VCaP (cell line): Measurements from ENCODE around the gene SIX6.

ENCODE experiments used
- H3K27ac ChIP-seq: fragments of 450-650 bp; 2 replicates; pipeline ENCODE4 v1.5.1; 2017
- TF ChIP-seq, protein P1 (sequence below): fragments of 450-650 bp; conservative IDR thresholded peaks from 2 replicates; pipeline ENCODE4 v1.5.1; 2017; ENCODE audit warnings: mild to moderate bottlenecking, moderate library complexity

Gene SIX6

DNA sequence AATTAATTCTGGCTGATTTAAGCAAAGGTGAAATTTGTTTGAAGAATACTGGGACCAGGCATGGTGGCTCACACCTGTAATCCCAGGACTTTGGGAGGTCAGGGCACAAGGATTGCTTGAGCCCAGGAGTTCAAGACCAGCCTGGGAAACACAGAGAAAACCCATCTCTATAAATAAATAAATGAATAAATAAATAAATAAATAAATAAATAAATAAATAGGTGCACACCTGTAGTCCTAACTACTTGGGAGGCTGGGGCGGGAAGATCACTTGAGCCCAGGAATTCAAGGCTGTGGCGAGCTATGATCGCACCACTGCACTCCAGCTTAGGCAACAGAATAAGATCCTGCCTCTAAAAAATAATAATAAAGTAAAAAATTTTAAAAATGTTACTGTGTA, 18.7 kb upstream of the SIX6 start:
- TF ChIP-seq, protein P1, sequence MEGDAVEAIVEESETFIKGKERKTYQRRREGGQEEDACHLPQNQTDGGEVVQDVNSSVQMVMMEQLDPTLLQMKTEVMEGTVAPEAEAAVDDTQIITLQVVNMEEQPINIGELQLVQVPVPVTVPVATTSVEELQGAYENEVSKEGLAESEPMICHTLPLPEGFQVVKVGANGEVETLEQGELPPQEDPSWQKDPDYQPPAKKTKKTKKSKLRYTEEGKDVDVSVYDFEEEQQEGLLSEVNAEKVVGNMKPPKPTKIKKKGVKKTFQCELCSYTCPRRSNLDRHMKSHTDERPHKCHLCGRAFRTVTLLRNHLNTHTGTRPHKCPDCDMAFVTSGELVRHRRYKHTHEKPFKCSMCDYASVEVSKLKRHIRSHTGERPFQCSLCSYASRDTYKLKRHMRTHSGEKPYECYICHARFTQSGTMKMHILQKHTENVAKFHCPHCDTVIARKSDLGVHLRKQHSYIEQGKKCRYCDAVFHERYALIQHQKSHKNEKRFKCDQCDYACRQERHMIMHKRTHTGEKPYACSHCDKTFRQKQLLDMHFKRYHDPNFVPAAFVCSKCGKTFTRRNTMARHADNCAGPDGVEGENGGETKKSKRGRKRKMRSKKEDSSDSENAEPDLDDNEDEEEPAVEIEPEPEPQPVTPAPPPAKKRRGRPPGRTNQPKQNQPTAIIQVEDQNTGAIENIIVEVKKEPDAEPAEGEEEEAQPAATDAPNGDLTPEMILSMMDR = no peak

GRCh38 chr14:60495946-60496345, 13.0 kb upstream of the SIX6 start:
- no peak overlapping the region for H3K27ac ChIP-seq
- TF ChIP-seq, protein P1 = no peak

More for the DNA sequence above, 18.7 kb upstream of the SIX6 start:
- no peak overlapping the region for H3K27ac ChIP-seq

- TF ChIP-seq, protein P1 = no peak
- H3K27ac ChIP-seq = no peak overlapping the region
These were observed 6.4 kb upstream of the SIX6 start for GRCh38 chr14:60502541-60502940.

DNA sequence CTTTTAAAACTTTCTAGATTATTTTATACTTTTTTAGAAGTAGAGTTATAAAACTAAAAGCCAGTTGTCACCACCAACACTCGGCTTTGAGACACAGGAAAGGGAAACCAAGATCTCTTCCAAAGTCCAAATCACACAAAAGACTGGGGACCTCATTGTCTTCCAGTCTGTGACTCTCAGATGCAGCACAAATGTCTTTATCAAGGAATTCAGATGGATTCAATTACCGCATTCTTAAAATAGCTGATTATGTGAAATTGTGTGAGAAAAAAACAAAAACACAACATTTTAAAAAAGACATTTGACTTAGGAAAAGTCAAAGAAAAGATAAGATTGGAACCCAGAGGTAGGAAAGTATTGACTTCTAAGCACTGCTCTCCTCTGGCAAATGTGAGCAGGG, 3.5 kb upstream of the SIX6 start:
- TF ChIP-seq, protein P1 = no peak
- H3K27ac ChIP-seq = no peak overlapping the region

DNA sequence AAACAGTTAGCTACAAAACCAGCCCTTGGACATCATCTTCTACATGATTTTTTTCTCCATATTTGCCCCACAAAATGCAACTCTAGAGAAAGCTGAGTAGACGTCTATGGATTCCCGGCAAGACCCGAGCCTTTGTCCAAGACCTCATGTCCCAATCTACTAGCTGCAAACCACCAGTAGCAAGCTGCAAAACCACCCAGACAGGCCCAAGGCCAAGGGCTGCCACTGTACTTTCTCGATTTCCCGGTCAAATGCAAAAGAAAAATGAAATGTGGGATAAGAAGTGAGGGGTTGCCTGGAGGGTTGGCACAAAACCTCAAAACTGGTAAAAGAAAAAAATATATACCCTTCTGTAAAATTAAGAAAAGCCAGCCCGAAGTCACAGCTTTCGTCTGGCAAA, 2.9 kb upstream of the SIX6 start:
- H3K27ac ChIP-seq = no peak overlapping the region
- TF ChIP-seq, protein P1 = no peak

- no peak overlapping the region for H3K27ac ChIP-seq
These were observed 2.4 kb upstream of the SIX6 start for GRCh38 chr14:60506462-60506984.

DNA sequence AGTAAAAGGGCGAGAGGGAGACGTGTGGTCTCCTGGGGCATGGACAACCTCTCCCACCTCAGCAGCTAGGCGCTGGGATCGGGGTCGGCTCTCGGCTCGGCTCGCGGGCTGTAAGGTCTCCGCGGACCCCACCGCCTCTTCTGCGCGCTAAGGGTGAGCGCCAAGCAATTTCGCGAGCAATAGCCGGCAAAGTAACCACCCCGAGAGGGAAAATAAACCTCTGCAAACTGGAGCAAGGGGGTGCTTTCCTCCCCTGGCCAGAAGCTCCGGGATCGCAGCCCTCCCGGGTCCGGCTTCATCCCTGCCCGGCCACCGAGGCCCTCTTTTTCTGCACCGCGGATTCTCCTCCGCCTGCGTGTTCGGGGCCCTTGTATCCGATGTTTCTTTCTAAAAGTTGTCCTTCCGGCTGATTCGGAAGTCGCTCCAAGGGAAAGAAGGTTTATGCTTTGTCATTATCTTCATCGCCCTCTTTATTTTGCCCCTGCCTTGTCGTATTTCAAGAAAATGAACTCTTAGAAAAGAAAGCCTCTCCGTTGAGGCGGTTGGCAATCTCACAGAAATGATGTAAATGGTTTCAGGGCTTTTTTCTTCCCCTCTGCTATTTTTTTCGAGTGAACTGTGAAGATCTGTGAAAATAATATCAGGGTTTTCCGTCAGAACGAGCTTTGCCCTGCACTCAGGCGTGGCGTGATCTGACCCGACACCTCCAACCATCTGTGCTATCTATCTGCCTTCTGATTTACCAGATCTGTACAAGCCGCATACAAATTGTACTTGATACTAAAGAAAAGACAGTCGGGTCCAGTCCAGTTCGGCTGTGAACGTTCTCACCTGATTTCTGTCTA, 1.7 kb upstream of the SIX6 start:
- H3K27ac ChIP-seq = no peak overlapping the region
- TF ChIP-seq, protein P1 = no peak

More at GRCh38 chr14:60506462-60506984, 2.4 kb upstream of the SIX6 start:
- TF ChIP-seq, protein P1 = no peak
